ENCODE data around the gene ZNF93.

DNA sequence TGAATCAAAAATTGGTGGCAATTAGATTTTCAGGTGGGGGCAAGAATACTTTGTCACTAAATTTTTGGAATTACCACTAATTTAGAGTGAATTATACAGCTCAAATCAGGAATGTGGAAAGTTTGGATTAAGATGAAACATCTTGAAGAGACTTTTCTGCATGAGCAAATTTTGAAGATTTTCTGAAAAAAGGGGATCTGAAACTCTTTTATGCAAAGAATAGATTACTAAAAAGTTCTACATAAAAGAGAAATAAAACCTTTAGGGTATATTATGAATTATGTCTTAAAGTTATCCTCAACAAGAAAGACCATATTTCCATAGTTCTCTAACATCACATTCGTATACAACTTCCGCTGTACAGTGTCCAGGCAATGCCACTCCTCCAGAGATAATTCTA is 36.7 kb downstream of the ZNF93 start:
- TF ChIP-seq TEAD1 (CRISPR knock-in tag; IDR thresholded peaks at IDR 0.05) (no peak), CREB1 (IDR thresholded peaks at IDR 0.05) (no peak), CREB1 (CRISPR knock-in tag; IDR thresholded peaks at IDR 0.05) (no peak)

All from K562 (cell line).